HG03196 (cell line): Measurements from ENCODE around the gene HMCES.
"Not testable (repeated sequence)": the region's sequence is repeated elsewhere in the genome, so short reads cannot be mapped to it uniquely, and the experiment has no call there.

ENCODE experiments used
- ATAC-seq: cut with Tn5 transposase; IDR thresholded peaks from one replicate; pipeline ENCODE4 v1.9.1; 2021; ENCODE audit not compliant: unreplicated experiment

HMCES gene

DNA sequence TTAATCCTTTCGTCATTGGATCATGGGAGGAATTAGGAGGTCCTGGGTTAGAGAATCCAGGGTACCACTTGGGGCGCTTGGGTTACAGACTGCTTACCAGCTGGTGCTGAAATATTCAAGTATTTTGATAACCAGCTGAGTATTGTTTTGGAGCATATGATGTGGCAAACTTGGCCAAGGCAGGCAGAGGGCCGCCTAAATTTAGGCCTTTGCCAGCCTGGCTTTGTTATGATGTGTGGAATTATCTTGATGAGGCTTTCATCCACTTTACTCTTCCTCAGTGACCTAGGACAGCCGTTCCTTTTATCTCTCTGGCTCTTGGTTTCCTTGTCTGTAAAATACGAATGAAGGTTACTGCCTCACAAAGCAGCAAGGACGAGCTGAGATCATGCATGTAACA, 22.4 kb upstream of the HMCES start:
- ATAC-seq, result no peak

DNA sequence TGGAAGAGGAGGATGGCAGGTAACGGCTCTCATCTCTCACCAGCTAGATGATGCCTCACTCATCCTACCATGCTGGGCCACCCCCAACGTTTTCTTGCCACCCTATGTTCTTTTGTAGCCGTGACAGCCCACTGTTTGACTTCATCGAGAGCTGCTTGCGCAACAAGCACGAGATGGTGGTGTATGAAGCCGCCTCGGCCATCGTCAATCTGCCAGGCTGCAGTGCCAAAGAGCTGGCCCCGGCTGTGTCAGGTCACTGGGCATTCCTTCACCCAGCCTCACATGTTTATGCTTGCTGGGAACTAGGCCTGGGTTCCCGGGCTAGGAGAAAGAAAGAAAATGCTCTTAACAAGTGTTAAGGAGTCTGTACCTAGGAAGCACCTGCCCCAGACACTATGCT, 21.1 kb upstream of the HMCES start:
- ATAC-seq, result no peak

DNA sequence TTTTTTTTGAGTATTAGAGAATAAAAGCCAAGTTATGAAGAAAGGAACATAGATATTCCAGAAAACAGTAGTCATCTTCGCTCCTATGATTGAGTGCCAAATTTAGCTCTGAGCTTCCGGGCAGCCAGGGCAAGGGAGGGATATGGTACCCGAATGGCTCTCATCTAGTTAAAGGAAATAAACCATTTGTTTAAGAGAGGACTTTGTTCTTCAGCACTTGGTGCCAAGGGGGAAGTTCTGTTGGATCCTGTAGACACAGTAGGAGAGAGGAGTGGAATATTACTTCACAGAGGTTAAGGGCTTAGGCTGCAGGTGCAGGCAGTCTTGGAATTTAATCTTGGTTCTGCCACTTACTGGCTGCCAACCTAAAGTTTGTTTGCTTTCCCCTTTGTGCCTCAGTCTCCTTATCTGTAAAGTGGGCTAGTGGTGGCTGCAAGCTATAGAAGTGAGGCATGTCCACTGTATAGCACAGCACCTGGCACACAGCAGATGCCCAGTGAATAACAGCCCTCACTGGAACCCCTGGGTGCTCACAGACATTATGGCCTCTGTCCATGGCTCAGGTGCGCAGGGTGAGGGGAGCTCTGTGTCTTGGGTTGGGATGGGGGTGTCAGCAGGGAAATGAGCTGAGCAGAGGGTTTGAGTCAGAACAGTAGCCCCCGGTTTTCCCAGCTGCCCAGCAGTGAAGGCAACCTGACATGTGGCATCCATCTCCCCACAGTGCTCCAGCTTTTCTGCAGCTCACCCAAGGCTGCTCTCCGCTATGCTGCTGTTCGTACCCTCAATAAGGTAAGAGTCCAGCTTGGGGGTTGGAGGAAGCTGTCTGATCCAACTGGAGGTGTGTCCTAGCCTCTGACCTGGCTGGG, 18.8 kb upstream of the HMCES start:
- no peak for ATAC-seq

DNA sequence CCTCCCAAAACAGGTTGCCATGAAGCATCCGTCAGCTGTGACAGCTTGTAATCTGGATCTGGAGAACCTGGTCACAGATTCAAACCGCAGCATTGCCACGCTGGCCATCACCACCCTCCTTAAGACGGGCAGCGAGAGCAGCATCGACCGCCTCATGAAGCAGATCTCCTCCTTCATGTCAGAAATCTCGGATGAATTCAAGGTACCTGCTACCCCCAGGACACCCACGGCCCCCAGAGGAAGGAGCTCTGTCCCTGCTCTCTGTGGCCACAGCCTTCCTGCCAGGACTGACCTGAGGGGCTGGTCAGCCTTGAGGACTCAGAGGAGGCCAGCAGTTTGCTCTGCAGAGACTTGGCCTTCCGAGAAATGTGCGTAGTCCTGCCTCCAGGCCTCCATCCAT, 18.1 kb upstream of the HMCES start:
- ATAC-seq, result no peak

DNA sequence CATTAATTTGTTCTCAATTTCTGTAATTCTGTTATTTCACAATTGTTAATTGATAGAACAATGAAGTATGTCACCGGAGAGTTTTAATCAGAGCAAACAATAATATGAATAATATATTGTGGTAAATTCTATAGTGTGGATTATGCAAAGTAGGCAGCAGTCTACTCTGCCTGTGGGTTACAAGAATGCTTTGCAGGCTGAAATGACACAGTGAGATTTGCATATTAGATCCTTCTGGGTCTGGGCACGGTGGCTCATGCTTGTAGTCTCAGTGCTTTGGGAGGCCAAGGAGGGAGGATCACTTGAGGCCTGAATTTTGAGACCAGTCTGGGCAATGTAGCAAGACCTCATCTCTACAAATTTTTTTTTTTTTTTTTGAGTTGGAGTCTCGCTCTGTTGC, 16.8 kb upstream of the HMCES start:
- ATAC-seq, result no peak

DNA sequence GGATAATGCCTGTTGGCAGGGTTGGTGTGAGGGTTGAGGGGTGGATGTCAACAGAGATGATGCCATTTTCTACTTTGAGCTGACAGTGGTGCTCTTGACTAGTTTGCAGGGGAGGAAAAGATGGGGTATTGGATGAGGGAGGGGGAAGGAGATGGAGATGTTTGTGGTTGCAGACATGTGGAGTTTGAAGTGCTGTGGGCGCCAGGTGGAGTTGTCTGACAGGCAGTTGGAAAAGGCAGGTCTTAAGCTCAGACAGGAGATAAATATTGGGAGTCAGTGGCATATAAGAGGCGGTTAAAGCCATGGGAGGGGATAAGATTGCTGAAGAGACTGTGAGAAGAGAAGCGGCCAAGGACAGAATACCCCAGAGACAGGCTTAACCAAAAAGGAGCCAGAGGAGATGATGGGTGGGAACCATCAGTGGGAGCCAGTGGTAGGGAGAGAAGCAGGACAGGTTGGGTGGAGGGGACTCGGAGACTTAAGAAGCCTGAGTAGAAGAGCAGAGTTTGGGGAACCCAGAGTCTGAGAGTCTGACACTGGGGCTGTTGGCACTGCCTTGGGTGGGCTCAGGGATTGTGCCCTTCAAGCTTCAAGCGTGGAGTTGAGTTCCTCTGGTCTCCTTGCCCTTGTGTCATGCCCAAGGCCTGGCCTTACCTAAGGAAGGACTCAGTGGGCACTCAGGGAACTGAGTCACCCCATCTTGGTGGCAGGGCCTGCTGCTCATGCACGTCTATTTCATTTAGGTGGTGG, 15.3 kb upstream of the HMCES start:
- ATAC-seq, result no peak

DNA sequence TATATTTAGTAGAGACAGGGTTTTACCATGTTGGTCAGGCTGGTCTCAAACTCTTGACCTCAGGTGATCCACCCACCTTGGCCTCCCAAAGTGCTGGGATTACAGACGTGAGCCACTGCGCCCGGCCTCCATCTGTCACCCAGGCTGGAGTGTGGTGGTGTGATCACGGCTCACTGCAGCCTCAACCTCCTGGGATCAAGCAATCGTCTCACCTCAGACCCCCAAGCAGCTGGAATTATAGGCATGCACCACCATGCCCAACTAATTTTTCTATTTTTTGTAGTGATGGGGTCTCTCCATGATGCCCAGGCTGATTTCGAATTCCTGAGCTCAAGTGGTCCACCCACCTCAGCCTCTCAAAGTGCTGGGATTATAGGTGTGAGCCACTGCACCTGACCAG, 13.7 kb upstream of the HMCES start:
- ATAC-seq, result not testable (repeated sequence)

DNA sequence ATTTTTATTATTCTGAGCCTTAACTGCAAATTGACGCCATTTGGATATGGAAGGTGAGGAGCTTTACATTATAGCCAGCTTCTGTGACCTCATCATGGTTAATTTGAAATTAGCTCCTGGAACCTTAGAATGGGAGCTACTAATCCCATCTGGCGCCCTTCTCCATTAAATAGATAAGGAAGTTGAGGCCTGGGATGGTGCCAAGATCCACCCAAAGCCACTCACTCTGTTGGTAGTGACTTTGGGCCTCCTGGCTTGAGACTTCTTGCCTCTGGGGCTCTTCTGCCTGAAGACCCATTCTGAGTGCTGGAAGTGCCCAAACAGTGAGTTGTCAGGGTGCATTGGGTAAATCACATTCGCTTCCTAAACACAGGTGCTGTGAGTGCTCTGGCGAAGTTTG, 12.0 kb upstream of the HMCES start:
- ATAC-seq, result no peak

DNA sequence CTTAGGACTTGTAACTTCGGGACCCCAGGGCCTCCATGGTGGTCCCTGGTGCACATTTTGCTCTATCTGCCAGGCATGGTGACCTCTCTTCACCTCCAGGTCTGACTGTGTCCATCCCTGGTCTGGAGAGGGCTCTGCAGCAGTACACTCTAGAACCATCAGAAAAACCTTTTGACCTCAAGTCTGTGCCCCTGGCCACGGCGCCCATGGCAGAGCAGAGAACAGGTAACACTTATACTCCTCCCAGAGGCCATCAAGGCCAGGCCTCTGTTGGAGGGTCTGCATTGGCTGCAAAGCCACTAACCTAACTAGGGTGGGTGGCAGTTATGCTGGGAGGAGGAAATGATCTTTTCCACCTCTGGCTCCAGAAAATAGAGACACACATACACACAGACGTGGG, 10.3 kb upstream of the HMCES start:
- ATAC-seq, result no peak

DNA sequence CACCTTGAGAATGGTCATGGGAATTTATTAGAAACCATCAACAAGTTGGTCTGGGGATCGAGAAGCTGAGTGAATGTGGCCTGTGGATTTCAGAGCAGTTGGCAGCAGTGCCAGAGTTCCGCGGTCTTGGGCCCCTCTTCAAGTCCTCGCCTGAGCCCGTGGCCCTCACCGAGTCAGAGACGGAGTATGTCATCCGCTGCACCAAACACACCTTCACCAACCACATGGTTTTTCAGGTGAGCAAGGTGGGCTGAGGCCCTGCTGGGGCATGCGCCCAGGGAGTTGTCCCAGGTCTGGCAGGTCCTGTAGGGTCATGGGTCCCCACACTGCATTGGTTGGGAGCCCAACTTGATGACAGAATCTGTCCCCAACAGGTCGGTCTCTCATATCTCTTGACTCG, 7.0 kb upstream of the HMCES start:
- no peak for ATAC-seq

DNA sequence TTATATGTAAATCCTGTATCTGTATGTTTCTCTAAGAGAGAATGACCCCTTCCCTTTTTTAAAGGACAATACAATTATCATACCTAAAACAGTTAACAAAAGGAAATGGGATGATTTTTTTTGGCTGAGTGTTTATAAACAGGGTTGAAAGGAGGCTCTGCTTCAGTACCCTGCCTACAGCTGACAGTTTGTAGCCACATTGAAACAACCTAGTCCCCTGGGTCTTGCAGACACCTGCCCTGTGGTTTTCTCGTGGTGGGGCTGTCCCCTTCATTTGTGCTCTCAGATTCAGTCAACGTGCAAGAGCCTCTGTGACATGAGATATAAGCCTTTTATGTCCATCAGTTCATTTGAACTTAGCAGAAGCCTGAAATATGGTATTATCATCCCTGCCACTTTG, 2.3 kb upstream of the HMCES start:
- ATAC-seq, result peak; percentile 73

DNA sequence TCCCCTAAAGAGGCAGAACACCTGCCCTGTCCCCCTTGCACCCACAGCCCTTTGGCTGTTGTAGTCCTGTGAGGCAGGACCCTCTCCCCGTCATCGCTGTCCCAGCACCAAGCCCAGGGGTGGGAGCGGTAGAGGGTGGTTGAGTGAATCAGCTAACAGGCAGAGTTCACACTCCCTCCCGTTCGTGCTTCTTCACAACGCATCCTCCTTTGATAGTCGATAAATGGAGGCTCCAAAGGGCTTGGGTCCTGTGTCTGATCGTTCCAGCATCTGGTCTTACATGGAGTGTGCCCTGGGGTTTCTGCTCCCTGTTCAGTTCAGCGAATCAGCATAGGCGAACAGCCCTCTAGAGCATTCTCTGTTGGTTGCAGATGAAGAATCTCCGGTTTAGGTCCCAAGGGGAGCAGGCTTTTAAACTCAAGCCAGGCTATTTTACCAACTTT, 820 bp upstream of the HMCES start:
- ATAC-seq, result no peak

DNA sequence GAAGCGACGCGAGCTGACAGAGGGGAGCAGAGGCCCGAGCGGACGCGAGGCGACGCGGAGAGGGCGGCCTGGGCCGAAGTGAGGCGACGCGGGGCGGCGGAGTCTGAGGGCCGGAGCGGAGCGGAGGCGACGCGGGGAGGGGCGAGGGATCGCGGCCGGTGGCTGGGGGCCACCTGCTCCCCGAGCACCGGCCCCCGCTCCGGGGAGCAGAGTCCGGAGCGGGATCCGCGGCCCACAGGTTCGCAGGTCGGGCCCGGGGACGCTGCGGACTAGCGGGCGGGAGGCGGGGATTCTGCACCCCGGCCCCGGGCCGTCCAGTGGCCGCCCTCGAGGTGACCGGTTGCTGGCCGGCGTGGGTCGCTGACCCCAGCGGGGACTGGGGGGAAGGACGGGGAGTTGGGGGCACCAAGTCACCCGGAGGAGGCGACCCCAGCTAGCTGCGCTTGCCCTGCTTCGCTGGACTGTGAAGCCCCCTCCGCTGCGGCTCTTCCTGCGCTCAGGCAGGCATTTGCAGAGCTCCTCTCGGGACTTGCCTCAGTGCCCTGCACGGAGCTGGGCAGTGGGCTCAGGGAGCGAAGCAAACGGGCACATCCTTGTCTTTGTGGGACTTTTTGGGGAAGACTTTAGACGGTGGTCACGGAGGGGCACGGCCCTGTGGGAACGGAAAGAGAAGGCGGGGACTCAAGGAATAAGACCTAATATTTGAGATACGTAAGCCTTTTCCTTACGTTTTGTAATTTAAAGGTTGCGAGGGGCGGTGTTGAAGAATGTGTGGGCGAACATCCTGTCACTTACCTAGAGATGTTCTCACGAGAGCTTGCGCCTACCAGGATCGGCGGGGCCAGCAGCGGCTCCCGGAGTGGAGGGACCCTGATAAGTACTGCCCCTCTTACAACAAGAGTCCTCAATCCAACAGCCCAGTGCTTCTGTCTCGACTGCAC, 566 bp downstream of the HMCES start:
- no peak for ATAC-seq

DNA sequence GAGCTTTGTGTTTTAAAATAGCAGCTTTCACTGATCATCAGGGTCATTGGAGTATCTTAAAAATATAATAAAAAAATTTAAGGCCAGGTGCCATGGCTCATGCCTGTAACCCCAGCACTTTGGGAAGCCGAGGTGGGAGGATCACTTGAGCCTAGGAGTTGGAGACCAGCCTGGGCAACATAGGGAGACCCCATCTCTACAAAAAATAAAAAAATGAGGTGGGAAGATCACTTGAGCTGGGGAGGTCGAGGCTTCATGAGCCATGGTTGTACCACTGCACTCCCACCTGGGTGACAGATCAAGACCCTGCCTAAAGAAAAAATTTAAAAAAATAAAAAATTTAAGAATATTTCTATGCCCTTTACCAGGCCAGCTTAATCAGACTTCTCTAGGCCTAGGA, 1.5 kb downstream of the HMCES start:
- ATAC-seq, result no peak

DNA sequence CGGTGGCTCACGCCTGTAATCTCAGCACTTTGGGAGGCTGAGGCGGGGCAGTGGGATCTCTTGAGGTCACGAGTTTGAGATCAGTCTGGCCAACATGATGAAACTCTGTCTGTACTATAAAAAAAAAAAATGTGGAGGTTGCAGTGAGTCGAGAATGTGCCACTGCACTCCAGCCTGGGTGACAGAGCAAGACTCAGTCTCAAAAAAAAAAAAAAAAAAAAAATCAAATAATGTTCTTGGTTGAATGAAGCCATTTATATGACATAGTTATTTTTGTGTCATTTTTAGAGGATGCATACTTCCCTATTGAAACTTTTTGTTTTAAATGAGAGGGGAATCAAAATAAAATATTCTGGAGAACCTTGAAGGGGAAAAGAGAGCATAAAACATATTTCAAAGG, 3.1 kb downstream of the HMCES start:
- no peak for ATAC-seq

DNA sequence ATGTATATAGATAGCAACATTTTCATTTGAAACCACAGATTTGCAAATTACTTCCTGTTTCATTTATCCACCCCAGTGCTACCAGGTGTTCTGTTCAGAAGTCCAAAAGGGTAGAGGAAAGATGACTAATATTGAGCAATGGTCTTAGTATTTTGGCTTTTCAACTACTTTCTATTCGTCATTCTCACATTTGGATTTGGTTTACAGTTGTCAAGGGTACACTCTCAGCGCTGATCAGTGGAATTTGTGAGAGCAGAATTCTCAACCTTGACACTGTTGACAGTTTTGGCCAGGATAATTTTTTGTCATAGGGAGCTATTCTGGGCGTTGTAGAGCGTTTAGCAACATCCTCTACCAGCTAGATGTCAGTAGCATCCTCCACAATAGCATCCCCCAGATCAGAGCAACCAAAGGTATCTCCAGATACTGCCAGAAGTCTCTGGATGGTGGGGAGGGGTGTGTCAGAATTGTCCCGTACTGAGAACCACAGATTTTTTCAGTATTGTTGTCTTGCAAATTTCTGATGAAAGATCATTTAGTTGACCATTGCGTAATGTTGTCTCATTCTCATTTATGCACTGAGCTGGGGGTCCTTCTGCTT, 4.2 kb downstream of the HMCES start:
- ATAC-seq, result peak; percentile 69

DNA sequence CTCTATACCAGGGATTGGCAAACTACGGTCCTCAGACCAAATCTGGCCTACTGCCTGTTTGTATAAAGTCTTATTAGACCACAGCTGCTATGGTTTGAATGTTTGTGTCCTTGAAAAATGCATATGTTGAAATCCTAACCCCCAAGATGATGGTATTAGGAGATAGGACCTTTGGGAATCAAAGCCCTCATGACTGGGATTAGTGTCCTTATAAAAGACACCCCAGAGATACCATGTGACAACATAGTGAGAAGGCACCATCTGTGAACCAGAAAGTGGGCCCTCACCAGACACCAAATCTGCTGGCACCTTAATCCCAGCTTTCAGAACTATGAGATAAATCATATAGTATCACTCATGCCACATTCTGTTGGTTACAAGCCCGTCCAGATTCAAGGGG, 7.4 kb downstream of the HMCES start:
- ATAC-seq, result no peak

DNA sequence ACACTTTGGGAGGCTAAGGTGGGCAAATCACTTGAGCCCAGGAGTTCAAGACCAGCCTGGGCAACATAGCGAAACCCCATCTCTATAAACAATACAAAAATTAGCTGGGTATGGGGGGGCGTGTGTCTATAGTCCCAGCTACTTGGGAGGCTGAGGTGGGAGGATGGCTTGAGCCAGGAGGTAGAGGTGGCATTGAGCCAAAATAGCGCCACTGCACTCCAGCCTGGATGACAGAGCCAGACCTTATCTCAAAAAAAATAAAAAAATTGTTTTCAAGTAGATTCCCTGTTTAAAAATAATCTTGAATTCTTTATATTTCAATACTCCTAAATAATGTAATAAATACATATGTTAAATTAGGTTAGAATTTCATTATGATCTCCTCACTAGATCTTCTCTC, 9.8 kb downstream of the HMCES start:
- ATAC-seq, result no peak

DNA sequence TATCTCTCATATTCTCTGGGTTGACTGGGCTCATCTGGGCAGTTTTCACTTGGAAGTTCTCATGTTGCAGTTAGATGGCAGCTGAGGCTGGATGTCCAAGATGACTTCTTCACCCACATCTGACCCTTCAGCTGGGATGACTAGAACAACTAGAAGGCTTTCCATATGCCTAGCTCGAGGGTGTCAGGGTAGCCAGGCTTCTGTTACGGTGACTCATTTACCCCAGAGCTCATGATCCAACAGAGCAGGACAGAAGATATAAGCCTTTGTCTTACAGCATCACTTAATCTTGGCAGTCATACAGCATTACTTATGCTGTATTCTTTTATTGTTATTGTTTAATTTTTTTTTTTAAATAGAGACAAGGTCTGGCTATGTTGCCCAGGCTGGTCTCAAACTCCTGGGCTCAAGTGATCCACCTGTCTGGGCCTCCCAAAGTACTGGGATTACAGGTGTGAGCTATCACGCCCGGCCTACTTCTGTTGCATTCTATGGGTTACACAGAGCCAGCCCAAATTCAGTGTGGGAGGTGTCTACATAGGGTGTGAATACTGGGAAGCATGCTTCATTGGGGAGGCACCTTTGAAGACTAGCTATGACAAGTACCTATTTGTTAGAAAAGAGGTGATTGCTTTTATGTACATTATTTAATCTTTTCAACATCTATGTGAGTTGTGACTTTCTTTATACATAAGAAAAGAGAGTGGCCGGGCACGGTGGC, 10.7 kb downstream of the HMCES start:
- no peak for ATAC-seq

DNA sequence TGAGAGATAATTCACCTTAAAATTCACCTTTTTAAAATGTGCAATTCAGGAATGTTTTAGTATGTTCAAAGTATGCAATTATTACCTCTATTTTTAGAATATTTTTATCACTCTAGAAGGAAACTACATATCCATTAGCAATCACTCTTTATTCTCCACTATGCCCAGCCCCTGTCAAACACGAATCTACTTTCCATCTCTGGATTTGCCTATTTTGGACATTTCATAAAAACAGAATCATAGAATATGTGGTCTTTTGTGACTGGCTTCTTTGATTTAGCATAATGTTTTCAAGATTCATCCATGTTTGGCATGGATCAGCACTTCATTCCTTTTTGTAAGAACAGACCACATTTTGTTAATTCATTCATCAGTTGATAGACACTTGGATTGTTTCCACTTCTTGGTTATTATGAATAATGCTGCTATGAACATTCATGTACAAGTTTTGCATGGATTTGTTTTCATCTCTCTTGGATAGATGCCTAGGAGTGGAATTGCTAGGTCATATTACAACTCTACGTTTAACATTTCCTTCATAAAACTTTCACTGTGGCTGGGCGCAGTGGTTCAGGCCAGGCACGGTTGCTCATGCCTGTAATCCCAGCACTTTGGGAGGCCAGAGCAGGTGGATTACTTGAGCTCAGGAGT, 12.7 kb downstream of the HMCES start:
- ATAC-seq, result no peak
